ENCODE data around the gene FAM180A.

FAM180A gene

DNA sequence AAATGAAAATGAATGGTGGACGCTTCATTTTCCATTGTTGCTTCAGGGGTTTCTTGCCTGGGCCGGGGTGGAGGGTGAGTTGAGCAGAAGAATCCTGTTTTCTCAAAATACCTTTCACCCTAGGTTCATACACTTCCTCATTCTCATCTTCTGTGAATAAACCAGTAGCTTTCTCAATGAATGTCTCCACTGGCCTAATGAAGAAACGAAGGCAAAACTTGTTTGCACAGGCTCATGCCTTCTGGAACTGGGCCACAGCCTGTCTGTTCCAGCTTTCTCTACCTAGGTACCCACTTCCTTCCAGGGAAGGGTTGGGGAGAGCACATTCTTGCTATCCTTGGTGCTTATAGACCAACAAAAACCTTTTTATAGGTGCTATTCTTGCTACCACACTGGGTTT, 65.0 kb downstream of the FAM180A start:
- DNase-seq (ENCODE audit: low spot score), result no peak

DNA sequence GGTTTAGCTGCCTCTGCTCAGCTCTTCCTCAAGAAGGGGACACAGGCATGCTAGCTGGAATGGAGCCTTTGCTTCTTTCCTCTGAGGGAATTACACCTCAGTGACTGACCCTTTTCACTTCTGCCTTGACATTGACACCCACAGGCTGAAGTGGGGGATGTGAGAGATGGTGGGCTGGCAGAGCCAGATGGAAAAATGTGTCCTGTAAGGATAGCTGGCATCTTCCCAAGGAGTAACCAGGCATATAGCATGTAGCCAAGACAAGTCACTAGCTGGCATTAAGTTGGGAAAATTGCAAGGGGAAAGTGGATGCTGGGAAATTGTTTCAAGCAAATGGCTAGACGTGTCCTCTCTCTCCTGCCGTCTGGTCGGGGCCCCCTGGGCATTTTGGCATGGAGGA, 66.4 kb downstream of the FAM180A start:
- DNase-seq (ENCODE audit: low spot score), result no peak

DNA sequence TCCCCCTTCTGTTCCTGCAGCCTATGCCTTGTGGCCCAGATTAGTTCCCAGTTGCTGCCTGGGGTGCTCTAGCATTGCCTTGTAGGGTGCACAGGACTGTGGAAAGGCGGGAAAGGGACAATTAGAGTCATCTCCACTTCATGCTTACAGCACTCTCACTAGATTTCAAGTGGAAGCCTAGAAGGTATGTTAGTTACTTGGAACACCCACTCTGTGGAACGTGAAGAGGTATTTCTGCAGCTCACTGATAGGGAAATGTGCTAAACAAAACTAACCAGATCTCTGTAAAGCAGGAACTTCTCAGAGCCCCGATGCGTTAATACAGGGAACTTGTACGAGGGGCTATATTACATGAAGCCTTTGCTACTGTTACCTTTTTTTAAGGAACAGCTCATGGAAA, 66.9 kb downstream of the FAM180A start:
- no peak for DNase-seq (ENCODE audit: low spot score)

All from pons (tissue), 1 donor.